Gastrocnemius medialis (tissue), 4 donors: Measurements from ENCODE around the gene ANKRD16. TPM values are rescaled to one million over a fixed set of nuclear protein-coding genes. Genes with fewer than 3 reads are reported as not detected.
"Not testable (repeated sequence)": the region's sequence is repeated elsewhere in the genome, so short reads cannot be mapped to it uniquely, and the experiment has no call there.

Source experiments
- ATAC-seq, 2 donors: fragments of 150-250 bp; one replicate each; pipeline ENCODE4 v1.9.1; 2016
- DNase-seq, 2 donors: peaks; one replicate each; pipeline ENCODE4 v3.0.0-alpha.2; 2019
- H3K27ac ChIP-seq, 4 donors: fragments of 200-600 bp; sonication (generic); 1 replicate in 1 of 4; 2 replicates in 3 of 4; pipeline ENCODE4 v1.5.1; 2016 to 2018; ENCODE audit warnings: mild to moderate bottlenecking in 2 of 4, moderate library complexity in 1 of 4
- H3K27me3 ChIP-seq, 3 donors: fragments of 200-600 bp; sonication (generic) in 2 of 3; 1 replicate in 1 of 3; 2 replicates in 2 of 3; pipeline versions ENCODE4 v1.5.1 to v1.6.0; 2016 to 2019; ENCODE audit warnings: mild to moderate bottlenecking in 1 of 3, moderate library complexity in 1 of 3
- H3K36me3 ChIP-seq, 2 donors: fragments of 200-600 bp; sonication (generic) in 1 of 2; one replicate each; pipeline ENCODE4 v1.5.1; 2017 to 2018
- H3K4me1 ChIP-seq, 2 donors: fragments of 200-600 bp; sonication (generic) in 1 of 2; one replicate each; pipeline ENCODE4 v1.5.1; 2016 to 2017; ENCODE audit warnings: mild to moderate bottlenecking in 2 of 2
- H3K4me3 ChIP-seq, 4 donors: fragments of 200-600 bp; sonication (generic) in 3 of 4; 1 replicate in 1 of 4; 2 replicates in 3 of 4; pipeline ENCODE4 v1.5.1; 2016 to 2019; ENCODE audit warnings: mild to moderate bottlenecking in 2 of 4
- H3K9me3 ChIP-seq, 3 donors: fragments of 200-600 bp; sonication (generic) in 2 of 3; 1 replicate in 1 of 3; 2 replicates in 2 of 3; pipeline ENCODE4 v1.5.1; 2016 to 2019
- POLR2A ChIP-seq, 2 donors: fragments of 450-650 bp; IDR thresholded peaks; one replicate each; pipeline ENCODE4 v1.6.1; 2017; ENCODE audit warnings: antibody characterized with exemption in 2 of 2, mild to moderate bottlenecking in 2 of 2, moderate library complexity in 2 of 2
- in situ Hi-C, 4 donors: fragments of 200-750 bp; cut with MboI; loops; one replicate each; pipeline versions ENCODE4 v1.15.0 to v1.8.0; 2017; ENCODE audit warnings: low sequenced_read_pairs in 4 of 4
- intact Hi-C: fragments of 100-400 bp; cut with DNase I; formaldehyde crosslinking; loops from one replicate; pipeline ENCODE4 v1.15.1; 2023; ENCODE audit warnings: low total_unique reads
- total RNA-seq, 4 donors: library from RNA; depleted of rRNA; stranded (reverse); fragments of >200 nt; gene quantifications; one replicate each; pipeline versions ENCODE4 v1.1.0 to v1.2.3, GENCODE V29; 2016
- TF ChIP-seq, protein P1 (sequence below), 5 experiments: fragments of 450-650 bp in 3 of 5; fragments of 200-600 bp in 2 of 5; sonication (generic) in 2 of 5; IDR thresholded peaks in 4 of 5; conservative IDR thresholded peaks in 1 of 5; 1 replicate in 4 of 5; 2 replicates in 1 of 5; pipeline ENCODE4 v1.5.1; 2016 to 2019; ENCODE audit warnings: antibody characterized with exemption in 5 of 5, mild to moderate bottlenecking in 3 of 5, moderate library complexity in 3 of 5

Gene ANKRD16
- total RNA-seq, 4 donors from 2014 or later: 1.4 to 5.4 (median 3.8) TPM

GRCh38 chr10:5841965-5842364 is 47.7 kb downstream of the ANKRD16 start:
- Histone ChIP-seq H3K27ac (no peak overlapping the region), H3K9me3 (no peaks in the 10 kb centered on the region), H3K36me3 (no peaks in the 10 kb centered on the region), H3K4me3 (no peak overlapping the region), H3K27me3 (peaks cover 0 to 6% (median 0%) of the 10 kb centered on the region in 3 donors), H3K4me1 (no peaks in the 10 kb centered on the region)
- intact Hi-C loops (no loop called here), in situ Hi-C loops (no loop called here)
- no peak for TF ChIP-seq POLR2A (IDR thresholded peaks at IDR 0.05)
- TF ChIP-seq, protein P1, sequence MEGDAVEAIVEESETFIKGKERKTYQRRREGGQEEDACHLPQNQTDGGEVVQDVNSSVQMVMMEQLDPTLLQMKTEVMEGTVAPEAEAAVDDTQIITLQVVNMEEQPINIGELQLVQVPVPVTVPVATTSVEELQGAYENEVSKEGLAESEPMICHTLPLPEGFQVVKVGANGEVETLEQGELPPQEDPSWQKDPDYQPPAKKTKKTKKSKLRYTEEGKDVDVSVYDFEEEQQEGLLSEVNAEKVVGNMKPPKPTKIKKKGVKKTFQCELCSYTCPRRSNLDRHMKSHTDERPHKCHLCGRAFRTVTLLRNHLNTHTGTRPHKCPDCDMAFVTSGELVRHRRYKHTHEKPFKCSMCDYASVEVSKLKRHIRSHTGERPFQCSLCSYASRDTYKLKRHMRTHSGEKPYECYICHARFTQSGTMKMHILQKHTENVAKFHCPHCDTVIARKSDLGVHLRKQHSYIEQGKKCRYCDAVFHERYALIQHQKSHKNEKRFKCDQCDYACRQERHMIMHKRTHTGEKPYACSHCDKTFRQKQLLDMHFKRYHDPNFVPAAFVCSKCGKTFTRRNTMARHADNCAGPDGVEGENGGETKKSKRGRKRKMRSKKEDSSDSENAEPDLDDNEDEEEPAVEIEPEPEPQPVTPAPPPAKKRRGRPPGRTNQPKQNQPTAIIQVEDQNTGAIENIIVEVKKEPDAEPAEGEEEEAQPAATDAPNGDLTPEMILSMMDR (IDR thresholded peaks at IDR 0.05 in 4 of 5, conservative IDR thresholded peaks at IDR 0.05 in 1 of 5): no peak
- no peak for DNase-seq
- no peak for ATAC-seq

GRCh38 chr10:5840314-5841307 is 49.1 kb downstream of the ANKRD16 start:
- Histone ChIP-seq H3K9me3 (no peaks in the 10 kb centered on the region), H3K27ac (peak overlapping the region in 2 of 4 donors; percentile 18 to 29), H3K36me3 (no peaks in the 10 kb centered on the region), H3K27me3 (peaks cover 0 to 6% (median 0%) of the 10 kb centered on the region in 3 donors), H3K4me1 (no peaks in the 10 kb centered on the region), H3K4me3 (peak overlapping the region in 1 of 4 donors; percentile 15)
- in situ Hi-C loops (no loop called here), intact Hi-C loops (no loop called here)
- peak; percentile 13 to 38 for DNase-seq
- TF ChIP-seq, protein P1 (IDR thresholded peaks at IDR 0.05 in 4 of 5, conservative IDR thresholded peaks at IDR 0.05 in 1 of 5): no peak
- no peak for TF ChIP-seq POLR2A (IDR thresholded peaks at IDR 0.05)
- ATAC-seq: peak in 1 of 2 donors; percentile 62

DNA sequence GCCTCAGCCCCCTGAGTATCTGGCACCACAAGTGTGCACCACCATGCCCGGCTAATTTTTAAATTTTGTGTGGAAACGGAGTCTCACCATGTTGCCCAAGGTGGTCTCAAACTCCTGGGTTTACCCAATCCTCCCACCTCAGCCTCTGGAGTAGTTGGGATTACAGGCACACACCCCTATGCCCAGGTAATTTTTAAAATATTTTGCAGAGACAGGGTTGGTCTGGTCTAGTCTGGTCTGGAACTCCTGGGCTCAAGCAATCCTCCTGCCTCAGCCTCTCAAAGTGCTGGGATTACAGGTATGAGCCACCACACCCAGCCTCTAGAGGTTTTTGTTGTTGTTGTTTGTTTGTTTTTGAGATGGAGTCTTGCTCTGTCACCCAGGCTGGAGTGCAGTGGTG is 53.5 kb downstream of the ANKRD16 start:
- H3K36me3 ChIP-seq, DNase-seq, in situ Hi-C loops, H3K27me3 ChIP-seq, H3K4me3 ChIP-seq, H3K27ac ChIP-seq, ATAC-seq, intact Hi-C loops, H3K4me1 ChIP-seq, H3K9me3 ChIP-seq: not testable (repeated sequence)

DNA sequence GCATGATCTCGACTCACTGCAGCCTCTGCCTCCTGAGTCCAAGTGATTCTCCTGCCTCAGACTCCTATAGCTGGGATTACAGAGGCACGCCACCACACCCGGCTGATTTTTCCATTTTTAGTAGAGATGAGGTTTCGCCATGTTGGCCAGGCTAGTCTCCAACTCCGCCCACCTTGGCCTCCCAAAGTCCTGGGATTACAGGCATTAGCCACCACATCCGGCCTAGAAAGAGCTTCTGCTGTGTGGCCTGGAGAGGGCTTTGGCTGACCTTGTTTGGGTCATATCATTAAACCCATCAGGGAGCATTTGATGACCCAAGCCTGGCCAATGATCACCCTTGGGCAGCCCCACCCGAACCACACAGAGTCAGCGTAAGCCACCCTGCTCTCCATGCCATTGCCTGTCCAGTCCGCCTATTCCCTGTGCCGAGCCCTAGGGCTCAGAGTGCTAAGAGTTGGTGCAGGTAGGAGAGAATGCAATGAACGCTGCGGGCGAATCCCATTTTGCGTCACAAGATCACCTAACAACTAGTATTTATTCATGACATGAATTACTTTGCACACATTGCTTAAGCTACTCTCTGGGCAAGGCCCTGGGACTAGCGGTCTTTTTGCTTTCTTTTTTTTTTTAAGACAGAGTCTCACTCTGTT is 54.1 kb downstream of the ANKRD16 start:
- ATAC-seq: no peak
- intact Hi-C loops (no loop called here), in situ Hi-C loops (no loop called here)
- Histone ChIP-seq H3K4me3 (no peak overlapping the region), H3K36me3 (no peaks in the 10 kb centered on the region), H3K4me1 (no peaks in the 10 kb centered on the region), H3K27ac (no peak overlapping the region), H3K27me3 (peaks cover 0 to 6% (median 0%) of the 10 kb centered on the region in 3 donors), H3K9me3 (no peaks in the 10 kb centered on the region)
- TF ChIP-seq POLR2A (IDR thresholded peaks at IDR 0.05): no peak
- TF ChIP-seq, protein P1 (IDR thresholded peaks at IDR 0.05 in 4 of 5, conservative IDR thresholded peaks at IDR 0.05 in 1 of 5): no peak
- no peak for DNase-seq

DNA sequence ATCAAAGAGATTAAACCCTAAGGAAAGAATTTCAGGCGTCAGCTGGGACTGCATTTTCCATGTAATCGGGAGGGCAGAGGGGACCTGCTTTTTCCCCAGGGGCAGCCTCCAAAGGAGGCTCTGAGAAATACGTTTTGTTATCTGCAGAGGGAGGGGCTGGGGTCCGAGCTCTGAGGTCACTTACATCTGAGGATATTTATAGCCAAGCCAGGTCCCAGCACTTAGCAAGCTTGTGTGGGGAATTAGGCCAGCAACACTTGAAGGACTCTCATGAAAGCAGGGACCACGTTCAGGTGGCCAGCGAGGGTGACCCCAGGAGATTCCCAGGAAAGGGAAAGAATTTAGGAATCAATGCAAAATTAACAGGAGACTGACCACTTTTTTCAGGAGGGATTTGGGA is 55.9 kb downstream of the ANKRD16 start:
- in situ Hi-C loops: no loop called here
- Histone ChIP-seq H3K27ac (no peak overlapping the region), H3K4me1 (no peaks in the 10 kb centered on the region), H3K4me3 (no peak overlapping the region), H3K9me3 (no peaks in the 10 kb centered on the region), H3K36me3 (no peaks in the 10 kb centered on the region), H3K27me3 (no peaks in the 10 kb centered on the region)
- TF ChIP-seq POLR2A (IDR thresholded peaks at IDR 0.05): no peak
- TF ChIP-seq, protein P1 (IDR thresholded peaks at IDR 0.05 in 4 of 5, conservative IDR thresholded peaks at IDR 0.05 in 1 of 5): no peak
- intact Hi-C loops: no loop called here
- no peak for ATAC-seq
- no peak for DNase-seq
